ACHN (cell line): ENCODE measurements around the gene SPATS2.

ENCODE experiments used
- DNase-seq: peaks from one replicate; pipeline ENCODE4 v3.0.0-alpha.2; 2015
- in situ Hi-C: cut with HindIII; loops from 2 replicates; pipeline ENCODE4 v1.10.0; 2017; ENCODE audit warnings: low sequenced_read_pairs, low pct_ligation_motif_present, low pct_unique_long_range_greater_than_20kb

Gene SPATS2

DNA sequence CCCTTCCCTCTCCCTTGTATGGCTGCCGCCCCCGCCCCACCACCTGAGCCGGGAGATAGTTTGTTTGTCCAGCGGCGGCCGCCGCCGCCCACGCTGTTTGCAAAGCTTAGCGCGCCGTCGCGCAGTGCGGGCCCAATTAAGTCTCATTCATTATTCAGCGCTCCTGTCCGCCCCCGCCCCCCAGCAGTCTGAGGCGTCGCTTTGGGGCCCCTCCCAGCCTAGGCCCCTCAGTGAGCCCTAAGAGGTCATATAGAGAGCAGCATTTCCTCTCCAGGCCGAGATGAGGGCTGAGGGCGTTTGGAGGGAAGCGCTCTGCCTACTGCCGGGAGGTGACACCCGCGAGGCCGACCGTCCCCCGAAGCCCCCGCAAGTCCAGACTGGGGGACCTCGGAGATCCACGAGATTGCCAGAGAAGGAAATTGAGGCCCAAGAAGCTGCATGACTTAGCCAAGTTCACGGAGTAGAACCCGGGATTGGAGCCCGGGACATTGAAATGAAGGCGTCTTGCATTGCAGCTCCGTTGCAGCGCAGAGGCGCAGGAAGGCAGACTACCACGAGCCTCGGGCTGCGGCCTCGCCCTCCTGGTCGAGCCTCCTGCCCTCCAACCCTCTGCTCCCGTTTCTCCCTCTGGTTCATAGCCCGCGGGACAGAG, 20.5 kb upstream of the SPATS2 start, which contains the start of gene DNAJC22:
Gene DNAJC22 (plus strand): TSS at position 230 of the 652 bp plus-strand sequence. CDS start 1,985 bp downstream, outside the sequence.
- peak; percentile 54 for DNase-seq
- in situ Hi-C loops = no loop called here

DNA sequence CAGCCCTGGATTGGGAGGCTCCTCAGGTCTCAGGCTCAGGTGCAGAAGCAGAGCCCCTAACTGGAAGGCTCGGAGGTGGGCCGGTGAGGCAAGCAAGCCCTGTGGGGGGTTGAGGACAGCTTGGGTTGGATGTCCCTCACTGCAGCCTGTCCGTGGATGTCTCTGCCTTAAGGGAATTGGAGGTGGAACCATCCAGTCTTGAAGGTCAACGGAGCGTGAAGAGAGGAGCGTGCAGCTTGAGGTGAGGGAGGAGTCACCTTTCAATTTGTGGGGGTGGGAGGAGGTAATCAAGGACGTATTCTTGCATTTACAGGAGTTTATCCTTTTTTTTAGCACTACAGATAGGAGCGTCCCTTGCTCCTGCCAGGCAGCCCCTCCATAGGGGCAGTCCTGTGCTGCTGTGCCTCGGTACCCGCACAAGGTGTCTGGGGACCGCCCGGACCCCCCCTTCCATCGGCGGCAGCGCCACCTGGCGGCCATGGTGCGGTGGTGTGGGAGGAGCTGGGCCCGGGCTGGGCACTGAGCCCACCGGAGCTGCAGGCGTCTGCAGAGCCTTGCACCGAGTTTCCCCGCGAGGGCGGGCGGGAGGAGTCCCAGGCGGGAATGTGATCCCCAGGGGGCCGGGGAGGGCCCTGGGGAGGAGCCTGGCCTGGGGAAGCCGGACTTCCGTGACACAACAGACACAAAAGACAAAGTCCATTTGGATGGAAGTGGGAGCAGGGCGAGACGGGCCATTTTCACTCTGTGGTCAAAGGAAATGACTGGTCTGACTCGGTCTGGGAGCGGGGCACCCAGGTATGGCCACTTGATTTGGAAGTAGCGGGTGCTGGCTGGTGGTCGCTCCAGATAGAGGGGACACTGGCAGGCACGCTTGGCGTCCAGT, 19.7 kb upstream of the SPATS2 start:
- in situ Hi-C loops = no loop called here
- peak; percentile 95 for DNase-seq

DNA sequence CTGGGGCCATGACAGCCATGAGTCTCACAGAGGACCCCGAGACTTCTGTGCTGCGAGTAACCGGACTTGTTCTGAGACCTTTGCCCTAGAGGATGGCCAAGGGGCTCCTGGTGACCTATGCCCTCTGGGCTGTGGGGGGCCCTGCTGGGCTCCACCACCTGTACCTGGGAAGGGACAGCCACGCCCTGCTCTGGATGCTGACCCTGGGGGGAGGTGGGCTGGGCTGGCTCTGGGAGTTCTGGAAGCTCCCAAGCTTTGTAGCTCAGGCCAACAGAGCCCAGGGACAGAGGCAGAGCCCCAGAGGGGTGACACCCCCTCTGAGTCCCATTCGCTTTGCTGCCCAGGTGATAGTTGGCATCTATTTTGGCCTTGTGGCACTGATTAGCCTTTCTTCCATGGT, 18.5 kb upstream of the SPATS2 start:
- no peak for DNase-seq
- in situ Hi-C loops = no loop called here

DNA sequence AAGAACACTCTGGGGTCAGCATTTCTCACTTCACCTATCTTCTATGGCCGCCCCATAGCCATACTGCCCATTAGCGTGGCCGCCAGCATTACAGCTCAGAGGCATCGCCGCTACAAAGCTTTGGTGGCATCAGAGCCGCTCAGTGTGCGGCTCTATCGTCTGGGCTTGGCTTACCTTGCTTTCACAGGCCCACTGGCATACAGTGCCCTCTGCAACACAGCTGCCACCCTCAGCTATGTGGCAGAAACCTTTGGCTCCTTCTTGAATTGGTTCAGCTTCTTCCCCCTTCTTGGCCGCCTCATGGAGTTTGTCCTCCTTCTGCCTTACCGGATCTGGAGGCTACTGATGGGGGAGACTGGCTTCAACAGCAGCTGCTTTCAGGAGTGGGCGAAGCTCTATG, 18.0 kb upstream of the SPATS2 start:
- DNase-seq = no peak
- in situ Hi-C loops = no loop called here

DNA sequence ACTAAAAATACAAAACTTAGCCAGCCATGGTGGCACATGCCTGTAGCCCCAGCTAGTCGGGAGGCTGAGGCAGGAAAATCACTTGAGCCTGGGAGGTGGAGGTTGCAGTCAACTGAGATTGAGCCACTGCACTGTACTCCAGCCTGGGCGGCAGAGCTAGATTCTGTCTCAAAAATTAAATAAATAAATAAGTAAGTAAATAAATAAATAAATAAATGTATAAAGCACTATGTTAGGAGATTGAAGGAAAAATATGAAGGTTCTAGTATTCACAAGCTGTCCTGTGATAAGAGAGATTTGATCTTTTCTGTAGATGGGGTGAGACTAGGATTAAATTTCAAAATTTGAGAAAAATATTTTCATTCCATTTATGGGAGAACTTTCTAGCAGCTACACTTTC, 14.9 kb upstream of the SPATS2 start:
- in situ Hi-C loops = no loop called here

DNA sequence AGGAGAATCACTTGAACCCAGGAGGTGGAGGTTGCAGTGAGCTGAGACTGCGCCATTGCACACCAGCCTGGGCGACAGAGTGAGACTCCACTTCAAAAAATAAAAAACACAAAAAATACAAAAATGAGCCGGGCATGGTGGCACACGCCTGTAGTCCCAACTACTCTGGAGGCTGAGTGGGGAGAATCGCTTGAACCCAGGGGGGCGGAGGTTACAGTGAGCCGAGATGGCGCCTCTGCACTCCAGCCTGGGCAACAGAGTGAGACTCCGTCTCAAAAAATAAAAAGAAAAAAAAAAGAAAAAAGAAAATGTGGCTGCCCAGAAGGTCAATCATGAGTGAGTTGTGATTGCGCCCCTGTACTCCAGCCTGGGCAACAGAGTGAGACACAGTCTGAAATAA, 11.3 kb upstream of the SPATS2 start:
- in situ Hi-C loops = no loop called here
- DNase-seq = no peak

More for the DNA sequence above, 14.9 kb upstream of the SPATS2 start:
- no peak for DNase-seq

DNA sequence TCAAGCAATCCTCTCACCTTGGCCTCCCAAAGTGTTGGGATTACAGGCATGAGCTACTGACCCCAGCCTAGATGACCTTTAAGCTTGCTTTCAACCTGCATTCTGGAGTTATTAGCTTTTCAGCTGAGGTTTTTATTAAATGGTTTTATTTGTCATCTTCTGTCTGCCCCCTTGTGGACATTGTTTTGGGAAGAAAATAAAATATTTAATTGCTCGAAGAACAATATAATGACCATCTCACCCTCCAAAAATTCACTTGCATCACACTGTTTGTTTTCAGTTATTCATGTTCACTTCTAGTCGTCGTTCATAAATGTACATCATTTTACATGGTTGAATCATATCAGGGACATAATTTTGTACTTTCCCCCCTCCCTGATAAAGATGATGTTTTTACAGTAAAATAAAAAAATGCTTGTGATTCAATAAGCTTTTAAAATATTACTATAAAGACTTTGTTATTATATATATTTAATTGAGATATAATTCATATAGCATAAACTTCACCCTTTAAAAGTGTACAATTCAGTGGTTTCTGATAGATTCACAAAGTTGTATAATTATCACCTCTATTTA, 10.1 kb upstream of the SPATS2 start:
- peak; percentile 65 for DNase-seq
- in situ Hi-C loops = no loop called here

DNA sequence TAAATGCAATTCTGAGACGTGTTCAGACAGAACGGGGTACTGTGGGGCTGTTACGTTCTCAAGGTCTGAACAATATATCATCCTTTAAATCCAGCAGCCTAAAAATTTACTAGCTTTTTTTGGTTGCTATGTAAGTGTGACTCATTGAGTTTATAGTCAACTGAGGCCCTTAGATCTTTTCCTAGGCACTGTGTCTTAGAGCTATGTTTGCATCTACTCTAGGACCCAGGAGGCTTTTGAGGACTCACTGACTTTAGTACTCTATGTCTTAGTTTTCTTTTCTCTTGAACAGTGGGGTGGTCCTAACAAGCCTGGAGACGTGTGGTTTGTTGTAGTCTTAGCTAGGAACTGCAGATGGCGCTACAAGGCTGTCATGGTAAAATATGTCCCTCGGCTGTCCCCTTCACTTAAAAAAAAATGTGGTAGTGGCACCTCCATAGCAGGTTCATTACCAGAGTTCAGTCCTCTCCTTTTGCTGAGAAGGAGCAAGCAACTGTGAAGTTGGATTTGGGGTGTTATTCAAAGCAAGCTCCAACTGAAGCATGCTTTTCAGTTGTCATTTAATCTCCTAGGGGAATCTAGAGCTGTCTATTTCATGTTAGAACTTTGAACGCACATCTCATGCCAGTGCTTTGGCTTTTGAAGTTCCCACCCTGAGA, 8.7 kb upstream of the SPATS2 start:
- in situ Hi-C loops = no loop called here

DNA sequence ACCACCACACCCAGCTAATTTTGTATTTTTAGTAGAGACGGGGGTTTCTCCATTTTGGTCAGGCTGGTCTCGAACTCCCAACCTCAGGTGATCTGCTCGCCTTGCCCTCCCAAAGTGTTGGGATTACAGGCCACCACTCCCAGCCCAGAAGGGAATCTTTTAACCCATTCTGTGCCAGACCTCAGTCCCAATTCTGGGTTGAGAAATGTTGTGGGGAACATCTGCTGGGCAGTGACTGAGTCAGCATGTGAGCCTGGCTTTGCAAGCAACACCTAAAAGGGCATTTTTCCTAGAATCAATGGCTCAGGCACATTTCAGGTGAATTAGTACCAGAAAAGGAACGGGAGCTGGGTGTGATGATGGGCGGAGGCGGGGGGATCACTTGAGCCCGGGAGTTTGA, 7.6 kb upstream of the SPATS2 start:
- no peak for DNase-seq
- in situ Hi-C loops = loop anchor here (10.0 kb wide), 1 partner anchor 155 kb away; no protein-coding TSS in a partner anchor

More for the DNA sequence above, 8.7 kb upstream of the SPATS2 start:
- peak; percentile 78 for DNase-seq

DNA sequence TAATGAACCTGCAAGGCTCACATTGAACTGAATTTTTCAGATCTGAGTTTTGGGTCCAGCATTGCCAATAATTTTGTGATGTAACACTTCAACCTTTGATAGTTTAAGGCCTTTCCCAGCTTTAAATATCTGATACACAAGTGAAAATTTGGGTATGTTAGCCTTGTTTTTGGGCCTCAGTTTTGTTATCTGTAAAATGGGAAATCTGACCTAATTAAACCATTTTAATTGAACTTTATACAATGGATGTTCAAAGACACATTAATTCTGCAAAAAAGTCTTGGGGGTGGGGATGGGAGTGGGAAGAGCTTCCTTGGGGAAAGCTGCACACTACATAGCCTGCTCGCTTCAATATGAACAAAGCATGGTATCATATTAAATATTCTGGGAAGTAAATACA, 5.2 kb upstream of the SPATS2 start:
- in situ Hi-C loops = loop anchor here (10.0 kb wide), 1 partner anchor 153 kb away; no protein-coding TSS in a partner anchor

DNA sequence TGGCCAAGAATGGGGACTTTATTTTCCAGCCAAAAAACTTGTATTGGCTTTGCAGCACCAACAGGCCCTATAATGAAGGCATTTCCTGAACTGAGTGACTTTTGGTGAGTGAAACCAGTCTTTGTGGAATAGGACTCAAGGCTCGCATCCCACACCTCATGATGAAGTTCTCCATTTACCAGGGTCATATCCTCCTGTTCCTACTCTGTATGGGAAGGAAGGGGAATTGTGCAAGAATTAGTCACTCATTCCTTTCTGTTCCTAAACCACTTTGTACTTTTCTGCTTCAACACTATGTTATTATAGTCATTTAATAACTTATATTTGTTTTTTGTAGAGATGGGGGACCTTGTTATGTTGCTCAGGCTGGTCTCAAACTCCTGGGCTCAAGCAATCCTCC, 2.3 kb upstream of the SPATS2 start:
- in situ Hi-C loops = loop anchor here (10.0 kb wide), 1 partner anchor 150 kb away; no protein-coding TSS in a partner anchor
- no peak for DNase-seq

More for the DNA sequence above, 5.2 kb upstream of the SPATS2 start:
- no peak for DNase-seq

DNA sequence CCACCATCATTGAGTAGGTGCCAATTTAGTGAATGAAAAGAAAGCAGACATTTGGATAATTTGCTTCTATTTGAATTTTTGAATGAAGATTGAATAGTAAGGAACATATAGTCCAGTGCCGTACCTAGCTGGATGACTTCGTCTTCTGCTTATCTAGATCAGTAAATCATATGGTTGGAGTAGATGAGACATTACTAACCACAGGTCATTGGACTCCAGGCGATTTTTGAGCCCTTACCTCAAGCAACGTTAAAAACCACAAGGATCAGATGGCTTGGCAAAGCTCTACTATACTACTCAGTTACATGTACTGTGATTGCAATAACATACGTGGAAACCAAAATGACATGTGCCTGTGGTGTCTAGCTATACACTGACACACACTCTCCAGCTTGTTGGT, 1.7 kb upstream of the SPATS2 start:
- no peak for DNase-seq
- in situ Hi-C loops = loop anchor here (10.0 kb wide), 1 partner anchor 149 kb away; no protein-coding TSS in a partner anchor

DNA sequence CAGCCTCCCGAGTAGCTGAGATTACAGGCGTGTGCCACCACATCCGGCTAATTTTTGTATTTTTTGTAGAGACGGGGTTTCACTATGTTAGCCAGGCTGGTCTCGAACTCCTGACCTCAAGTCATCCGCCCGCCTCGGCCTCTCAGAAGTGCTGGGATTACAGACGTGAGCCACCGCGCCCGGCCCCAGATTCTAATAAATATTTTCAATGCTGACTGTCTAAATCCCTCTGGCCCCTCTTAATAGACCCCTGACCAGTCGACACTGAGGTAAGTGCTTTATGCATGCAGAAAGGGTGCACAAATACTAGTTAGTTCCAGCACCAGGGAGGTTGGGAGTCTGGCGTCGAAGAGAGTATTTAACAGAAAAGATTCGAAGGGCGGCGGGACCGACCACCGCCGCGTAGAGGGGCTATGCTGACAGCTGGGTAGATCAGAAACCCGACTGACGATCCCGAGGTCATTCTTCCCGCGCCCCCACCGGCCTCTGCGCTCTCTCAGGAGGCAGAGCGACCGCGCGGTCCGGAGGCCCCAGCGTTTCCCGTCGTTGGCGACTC, 1.1 kb upstream of the SPATS2 start:
- DNase-seq = no peak
- in situ Hi-C loops = loop anchor here (10.0 kb wide), 1 partner anchor 149 kb away; no protein-coding TSS in a partner anchor

DNA sequence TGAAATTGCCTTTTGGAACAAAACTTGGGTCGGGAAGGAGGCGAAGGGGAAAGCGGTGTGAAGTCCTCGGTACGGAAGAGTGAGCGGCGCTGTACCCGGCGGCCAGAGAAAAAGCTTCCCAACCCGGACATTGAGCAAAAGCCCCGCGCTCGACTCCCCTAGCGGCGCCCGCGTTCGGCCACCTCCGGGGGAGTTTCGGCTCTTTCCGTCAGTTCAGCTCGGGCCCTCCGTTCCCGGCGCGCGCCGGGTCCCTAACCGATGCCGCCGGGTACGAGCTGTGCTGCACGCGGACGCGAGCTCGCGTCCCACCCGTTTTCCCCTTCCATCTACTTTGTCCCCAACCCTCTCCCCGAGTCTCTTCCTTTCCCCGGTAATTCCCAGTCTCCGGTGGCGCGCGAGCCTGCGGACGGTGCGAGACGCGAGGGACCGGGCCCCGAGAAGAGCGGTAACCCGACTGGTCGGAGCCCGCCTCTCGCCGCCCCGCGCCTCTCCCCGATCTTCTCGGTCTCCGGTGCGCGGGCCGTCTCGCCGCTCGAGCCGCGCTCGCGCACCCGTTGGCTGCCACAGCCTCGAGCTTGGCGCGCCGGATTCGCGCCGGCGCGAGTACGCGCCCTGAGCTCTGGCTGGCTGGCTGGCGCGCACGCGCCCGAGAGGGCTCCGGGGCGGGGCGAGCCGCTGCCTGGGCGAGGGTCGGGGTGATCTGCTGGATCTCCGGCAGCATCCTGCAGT, 446 bp upstream of the SPATS2 start:
- in situ Hi-C loops = loop anchor here (10.0 kb wide), 1 partner anchor 148 kb away; no protein-coding TSS in a partner anchor
- DNase-seq = peak; percentile 98

DNA sequence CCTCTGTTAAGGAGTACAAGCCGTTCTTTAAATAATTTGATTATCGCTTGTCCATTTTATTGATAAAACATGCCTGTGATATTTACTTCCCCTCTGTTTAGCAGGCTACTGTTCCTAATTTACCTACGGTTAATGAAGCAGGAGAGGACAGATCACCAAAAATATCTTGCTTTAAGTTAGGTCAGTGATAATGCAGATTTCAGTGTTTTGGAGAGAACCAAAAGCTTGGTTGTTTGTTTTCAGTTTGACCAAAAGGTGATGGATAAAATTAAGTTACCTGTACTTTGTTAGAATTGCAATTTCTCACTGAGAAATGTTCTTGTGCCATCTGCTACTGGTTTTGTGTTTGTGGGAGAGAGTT, 958 bp downstream of the SPATS2 start:
- in situ Hi-C loops = loop anchor here (10.0 kb wide), 1 partner anchor 147 kb away; no protein-coding TSS in a partner anchor
- no peak for DNase-seq

DNA sequence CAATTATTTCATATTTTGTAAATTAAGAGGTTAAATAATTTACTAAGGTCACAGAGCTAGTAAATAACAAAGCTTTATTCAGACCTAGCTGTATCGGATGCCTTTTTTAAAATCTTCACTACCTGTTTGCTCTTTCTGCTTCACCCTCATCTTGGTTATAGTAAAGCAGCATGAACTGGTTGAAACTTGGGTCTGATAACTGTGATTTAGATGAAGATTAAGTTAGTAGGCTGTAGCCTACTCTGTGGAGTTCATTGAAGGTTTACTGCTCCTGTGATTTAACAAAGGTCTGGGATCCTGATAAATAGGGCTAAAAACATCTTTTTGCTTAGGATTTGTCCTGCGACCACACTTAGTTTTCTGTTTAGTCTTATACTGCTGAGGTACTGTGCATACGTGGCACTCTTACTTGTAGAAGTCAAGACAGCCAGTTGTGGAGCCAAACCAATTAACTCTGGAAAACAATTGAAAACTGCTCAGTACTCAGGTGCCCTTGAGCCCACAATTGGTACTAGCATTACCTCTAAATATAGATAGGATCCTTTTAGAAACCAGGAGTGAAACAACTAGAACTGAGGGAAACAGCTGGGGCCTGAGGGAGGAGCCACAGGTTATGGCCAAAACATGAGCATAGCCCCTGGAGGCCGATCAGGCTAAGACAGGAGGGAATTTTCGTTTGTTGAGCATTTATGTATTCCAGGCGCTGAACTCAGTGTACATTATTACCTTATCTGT, 2.3 kb downstream of the SPATS2 start:
- in situ Hi-C loops = loop anchor here (10.0 kb wide), 1 partner anchor 145 kb away; no protein-coding TSS in a partner anchor
- peak; percentile 66 for DNase-seq

DNA sequence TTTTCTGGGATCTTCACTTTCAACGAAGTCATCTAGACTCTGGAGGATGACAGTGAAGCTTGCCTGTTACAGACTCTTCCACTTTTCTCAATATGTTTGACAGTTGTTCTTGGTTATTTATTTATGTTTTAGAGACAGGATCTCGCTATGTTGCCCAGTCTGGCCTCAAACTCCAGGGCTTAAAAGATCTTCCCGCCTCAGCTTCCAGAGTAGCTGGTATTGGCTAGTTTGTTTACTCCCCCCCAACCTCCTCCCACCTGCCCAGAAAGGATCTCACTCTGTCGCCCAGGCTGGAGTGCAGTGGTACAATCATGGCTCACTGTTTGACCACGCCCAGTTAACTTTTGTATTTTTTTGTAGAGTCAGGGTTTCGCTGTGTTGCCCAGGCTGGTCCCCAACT, 3.3 kb downstream of the SPATS2 start:
- no peak for DNase-seq
- in situ Hi-C loops = no loop called here
